ENCODE results near the gene GRAMD4.

DNA sequence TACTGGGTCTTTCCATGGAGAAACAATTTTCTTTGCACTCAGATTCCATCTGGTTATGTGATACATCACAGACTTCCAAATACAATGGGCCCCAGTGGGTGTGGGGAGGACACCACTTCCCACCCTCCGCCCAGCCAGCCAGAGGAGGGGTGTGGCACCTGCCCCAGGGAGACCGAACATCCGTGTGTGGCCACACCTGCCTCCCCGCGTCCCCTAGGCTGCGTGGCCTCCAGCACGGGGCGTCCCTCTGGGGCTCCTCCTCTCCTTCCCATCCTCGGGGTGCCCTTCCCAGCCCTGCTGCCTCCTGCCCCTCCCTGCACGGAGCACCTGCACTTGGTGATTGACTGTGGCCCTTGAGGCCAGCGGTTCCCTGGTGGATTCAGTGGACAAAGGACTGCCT is 68.8 kb downstream of the GRAMD4 start:
- TF ChIP-seq, protein P1, sequence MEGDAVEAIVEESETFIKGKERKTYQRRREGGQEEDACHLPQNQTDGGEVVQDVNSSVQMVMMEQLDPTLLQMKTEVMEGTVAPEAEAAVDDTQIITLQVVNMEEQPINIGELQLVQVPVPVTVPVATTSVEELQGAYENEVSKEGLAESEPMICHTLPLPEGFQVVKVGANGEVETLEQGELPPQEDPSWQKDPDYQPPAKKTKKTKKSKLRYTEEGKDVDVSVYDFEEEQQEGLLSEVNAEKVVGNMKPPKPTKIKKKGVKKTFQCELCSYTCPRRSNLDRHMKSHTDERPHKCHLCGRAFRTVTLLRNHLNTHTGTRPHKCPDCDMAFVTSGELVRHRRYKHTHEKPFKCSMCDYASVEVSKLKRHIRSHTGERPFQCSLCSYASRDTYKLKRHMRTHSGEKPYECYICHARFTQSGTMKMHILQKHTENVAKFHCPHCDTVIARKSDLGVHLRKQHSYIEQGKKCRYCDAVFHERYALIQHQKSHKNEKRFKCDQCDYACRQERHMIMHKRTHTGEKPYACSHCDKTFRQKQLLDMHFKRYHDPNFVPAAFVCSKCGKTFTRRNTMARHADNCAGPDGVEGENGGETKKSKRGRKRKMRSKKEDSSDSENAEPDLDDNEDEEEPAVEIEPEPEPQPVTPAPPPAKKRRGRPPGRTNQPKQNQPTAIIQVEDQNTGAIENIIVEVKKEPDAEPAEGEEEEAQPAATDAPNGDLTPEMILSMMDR (IDR thresholded peaks at IDR 0.05), result no peak
- no peak for TF ChIP-seq POLR2A (IDR thresholded peaks at IDR 0.05)

All from testis (tissue), 2 donors.